HG02588 (cell line): ENCODE measurements around the gene TCF3.

Source experiments
- ATAC-seq: cut with Tn5 transposase; IDR thresholded peaks from one replicate; pipeline ENCODE4 v1.9.1; 2021; ENCODE audit warnings: mild to moderate bottlenecking, moderate library complexity; ENCODE audit not compliant: unreplicated experiment

TCF3 gene

DNA sequence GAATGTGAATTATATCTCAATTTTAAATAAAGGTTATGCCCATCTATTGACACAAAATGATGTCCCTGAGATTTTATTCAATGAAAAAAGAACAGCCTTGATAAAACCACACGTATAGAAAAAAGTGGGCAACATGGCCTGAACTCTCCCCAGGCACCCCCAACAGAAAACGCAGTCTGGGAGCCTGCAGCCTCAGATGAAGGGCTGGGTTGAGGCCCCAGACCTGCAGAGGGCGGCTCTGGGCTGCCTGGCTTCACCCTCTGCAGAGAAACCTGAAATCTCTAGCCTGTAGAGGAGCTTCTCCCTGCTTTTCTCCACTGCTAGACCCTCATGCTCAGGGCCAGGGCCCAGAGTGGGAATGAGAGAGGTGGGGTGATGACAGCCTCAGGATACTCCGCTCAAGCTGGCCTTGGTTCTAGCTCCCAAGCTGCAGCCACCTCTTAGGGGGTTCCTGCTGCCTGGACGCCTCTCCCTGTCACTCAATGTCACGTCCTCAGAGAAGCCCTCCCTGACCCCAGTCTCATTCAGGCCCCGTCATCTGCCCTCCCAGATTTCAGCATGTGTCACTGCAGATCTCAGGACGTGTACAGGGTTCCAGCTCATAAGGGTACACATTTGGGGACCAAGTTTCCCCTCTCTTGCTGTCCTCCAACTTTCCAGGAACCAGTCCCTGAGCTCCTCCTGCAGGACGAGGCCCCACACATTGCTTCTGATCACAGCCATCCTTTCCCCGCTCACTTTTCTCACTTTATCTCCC lies 61.6 kb downstream of the TCF3 start:
- ATAC-seq = no peak

DNA sequence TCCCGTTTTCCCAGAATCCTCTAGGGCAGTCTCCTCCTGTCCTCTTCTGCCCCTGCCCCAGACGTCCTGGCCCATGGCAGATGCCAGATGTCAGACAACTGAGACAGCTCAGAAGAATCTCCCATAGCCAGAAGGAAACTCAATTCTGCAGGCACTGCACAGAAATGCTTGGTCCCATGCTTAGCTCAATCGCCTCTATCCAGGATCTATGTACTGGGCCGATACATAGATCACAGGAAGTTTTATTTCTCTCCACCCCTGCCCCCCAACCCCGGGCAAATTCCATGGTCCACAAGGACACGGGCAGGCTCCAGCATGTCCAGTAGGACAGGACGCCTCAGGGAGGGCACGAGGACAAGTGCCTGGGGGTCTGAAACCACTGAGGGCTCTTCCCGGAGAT lies 64.5 kb downstream of the TCF3 start:
- no peak for ATAC-seq

DNA sequence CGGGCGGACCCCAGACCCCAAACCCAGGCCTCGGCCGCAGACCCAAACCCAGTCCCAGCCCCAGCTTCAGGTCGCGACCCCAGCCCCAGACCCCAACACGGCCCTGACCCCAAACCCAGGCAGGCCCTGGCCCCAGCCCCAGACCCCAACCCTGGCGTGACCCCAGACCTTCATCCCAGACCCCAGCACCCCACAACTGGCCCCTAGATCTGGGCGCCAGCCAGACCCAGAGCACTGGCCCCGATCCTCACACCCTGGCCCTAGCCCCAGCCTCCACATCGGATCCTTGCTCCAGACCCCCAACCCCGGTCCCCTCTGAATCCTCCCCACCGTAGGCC lies 67.2 kb downstream of the TCF3 start:
- ATAC-seq = no peak

DNA sequence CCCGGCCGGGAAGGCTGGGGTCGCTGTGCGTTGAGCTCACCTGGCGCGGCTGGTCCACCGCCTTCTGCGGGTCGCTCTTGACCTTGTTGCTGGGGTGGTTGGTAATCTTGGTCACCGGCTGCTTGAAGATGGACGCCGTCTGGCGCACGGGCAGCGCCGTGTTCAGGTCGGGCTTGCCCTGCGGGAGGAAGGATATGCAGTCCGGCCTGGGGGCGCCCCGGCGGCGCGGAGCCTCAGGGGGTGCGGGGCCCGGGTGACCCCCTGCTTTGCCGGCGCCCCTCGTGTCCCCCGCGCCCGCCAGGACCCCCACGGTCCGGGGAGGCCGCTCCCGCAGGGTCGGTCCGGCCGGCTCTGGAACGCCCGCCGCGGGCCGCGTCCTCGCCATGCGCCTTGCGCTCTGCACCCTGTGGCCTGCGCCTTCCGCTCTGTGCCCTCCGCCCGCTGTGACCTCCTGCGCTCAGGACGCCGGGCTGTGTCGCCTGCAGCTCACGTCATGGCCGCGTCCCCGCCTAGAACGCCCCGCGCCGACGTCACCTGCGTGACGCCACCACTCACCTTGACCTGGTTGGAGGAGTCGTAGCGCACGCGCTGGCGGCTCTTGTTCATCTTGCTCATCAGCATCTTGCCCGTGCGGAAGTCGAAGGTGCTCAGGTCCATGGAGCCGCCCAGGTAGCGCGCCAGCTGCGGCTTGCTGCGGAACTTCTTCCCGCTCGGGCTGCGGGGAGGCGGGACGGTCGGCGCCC lies 67.7 kb downstream of the TCF3 start:
- ATAC-seq = no peak

DNA sequence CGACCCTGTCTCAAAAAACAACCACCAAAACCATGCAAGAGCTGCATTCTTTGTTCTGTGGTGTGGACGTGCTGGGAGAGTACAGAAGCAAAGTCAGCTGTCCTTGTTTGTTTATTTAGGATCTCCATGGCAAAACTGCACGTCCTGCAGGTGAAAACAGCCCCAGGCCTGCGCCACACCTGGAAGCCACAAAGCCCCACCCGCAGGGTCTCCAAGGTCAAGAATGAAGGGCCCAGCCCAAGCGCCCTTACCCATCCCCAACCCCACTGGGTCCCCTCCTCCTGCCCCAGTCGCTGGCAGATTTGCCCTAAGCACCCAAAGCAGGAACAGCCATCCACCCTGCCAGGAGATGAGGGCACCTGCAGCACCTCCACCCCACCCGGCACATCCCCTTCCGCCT lies 70.2 kb downstream of the TCF3 start:
- ATAC-seq = no peak

DNA sequence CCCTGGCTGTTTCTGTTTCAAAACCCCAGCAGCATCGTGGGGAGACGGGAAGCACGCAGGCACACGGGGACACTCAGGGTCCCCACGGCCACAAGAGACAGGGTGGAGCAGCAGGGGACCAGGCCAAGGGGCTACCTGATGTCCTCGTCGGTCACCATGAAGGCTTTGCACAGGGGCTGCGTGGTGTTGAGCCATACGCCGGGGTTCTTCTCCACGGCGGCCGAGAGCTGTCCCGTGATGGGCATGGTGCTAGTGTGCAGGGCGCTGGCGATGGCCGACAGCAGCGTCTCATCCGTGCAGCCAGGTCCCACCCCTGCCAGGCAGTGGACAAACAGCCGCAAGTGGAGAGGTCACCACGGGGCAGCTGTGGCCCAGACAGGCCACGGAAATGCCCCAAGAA lies 71.5 kb downstream of the TCF3 start:
- no peak for ATAC-seq

DNA sequence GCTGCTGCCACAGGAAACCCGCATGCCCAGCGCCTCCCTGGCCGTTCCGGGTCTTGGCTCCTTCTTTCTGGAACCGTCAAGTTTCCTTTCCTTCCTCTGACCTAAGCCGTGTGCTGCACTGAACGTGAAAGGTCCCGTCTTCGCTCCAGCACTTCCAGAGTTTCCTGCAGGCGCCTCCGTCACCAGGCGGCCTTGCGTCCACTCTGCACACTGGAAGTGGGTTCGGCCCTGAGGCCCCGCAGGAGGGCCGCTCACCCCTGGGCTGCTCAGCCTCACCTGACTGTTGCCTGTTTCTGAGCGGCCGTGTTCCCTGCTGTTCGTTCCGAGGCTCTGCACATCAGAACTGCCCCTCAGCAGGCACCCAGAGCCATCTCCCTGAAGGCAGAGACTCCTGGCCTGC lies 72.0 kb downstream of the TCF3 start:
- no peak for ATAC-seq

DNA sequence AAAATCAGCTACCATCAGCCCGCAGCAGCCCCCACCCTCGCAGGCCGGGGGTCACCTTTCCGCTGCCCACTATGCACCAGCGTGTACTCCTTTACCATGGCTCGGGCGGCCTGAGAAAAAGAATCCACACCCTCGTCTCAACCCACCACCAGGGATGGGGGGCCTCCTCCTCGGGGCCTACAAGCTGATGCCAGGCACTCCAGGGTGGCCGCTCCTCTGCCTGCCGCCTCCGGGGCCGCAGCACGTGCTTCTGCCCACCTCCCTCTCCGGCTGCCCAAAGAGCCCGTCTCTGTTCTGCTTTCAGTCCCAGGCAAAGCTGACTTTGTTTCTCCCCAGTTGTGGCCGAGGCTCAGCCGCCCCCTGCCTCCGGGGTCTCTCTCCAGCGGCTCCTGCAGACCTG lies 73.2 kb downstream of the TCF3 start:
- ATAC-seq = no peak

DNA sequence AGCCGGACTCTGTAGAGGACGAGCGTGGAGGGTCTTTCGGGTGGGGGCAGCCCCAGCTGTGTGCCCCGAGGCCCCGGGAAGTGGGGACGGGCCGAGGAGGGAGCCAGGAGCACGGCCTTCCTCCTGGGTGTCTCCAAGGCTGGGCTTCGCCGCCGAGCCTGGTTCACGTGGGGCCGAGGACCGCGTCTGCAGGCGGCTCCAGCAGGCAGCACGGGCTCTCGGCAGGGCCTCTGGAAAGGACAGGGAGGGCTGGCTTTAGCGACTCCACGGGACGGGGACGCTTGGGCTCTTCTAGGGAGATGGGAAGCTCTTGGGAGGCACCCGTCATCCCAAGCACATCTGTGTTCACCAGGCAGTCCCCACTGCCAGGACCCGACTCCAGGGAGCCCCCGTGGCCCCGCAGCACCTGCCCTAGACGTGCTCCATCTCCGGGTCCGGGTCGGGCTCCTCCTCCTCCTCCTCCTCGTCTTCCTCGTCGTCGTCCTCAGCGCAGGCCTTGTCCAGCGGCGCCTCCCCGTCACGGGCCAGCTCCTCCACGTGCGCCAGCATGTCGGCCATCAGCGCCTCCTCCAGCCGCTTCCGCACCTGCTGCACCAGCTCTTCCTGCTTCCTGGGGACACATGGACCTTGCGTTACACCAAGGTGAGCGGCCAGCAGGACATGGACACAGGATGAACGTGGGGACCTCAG lies 74.3 kb downstream of the TCF3 start:
- no peak for ATAC-seq

DNA sequence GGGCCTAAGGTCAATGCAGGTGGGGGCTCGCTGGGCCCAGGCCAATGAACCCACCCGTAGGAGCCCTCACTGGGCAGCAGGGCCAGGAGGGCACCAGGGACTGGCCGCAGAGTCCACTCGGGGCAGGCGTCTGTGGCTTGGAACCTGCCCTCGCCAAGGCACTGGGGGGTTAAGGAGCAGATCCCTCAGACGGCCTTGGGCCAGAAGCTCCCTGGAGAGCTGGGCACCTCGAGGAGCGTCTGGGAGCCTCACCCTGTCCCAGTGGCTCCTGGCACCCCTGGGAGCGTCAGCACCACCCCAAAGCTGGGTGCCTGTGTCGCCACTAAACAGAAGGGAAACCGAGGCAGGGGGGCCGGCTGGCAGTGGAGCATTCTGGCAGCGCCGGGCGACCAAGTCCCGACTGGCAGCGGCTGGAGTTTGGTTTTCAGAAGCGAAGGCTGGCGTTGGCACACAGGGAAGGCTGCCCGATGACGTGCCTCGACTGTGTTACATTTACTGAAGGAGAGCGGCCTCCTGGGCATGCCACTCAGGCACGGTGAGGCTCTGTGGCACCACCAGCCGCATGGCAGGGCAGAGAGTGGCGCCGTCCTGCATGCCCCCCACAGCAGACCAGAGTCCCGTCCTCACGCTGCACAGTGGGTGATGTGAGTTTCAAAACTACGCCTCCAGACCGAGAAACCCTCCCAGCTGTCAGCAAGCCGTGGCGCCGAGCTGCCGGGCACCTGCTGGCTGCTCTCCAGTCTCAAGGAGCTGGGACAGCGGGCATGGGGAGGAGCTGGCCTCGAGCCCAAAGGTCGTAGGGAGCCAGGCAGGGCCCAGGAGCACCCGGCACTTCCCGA lies 75.1 kb downstream of the TCF3 start:
- no peak for ATAC-seq

DNA sequence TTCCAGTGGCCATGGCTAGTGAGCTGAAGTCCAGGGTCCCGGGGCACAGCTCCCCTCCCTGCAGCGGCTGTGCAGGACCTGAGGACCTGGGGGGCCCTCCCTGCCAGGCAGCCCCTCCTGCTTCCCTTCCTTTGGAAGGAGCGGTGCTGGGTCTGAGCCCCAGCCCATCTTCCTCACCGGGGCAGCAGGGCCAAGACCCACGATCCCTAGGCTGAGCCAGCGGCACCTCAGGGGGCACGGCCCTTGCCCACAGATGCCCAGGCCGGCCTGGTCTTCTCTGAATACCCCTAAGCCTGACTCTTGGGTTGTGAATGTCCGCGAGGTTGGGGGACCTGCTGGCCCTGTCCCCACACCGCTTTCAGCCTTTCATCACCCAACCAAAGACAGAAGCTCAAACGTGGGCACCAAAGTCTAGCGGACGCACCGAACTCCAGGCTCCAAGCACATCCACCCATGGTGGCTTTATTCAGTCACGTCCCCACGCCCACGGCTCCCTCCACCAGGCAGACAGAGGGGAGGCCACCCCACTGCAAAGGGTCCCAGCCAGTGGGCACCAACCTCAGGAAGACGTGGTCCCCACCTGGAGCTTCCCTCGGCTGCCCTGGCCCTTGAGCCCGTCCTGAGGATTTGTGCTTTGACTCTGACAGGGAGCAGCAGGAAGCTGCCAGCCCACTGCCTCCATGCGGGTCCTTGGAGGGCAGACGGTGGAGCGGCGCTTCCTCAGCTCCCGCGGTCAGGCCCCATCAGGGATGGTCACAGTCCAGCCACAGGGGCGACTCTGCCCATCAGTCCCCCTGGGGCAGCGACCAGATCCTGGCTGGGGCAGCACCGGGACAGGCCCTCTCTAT lies 75.9 kb downstream of the TCF3 start:
- ATAC-seq = no peak

DNA sequence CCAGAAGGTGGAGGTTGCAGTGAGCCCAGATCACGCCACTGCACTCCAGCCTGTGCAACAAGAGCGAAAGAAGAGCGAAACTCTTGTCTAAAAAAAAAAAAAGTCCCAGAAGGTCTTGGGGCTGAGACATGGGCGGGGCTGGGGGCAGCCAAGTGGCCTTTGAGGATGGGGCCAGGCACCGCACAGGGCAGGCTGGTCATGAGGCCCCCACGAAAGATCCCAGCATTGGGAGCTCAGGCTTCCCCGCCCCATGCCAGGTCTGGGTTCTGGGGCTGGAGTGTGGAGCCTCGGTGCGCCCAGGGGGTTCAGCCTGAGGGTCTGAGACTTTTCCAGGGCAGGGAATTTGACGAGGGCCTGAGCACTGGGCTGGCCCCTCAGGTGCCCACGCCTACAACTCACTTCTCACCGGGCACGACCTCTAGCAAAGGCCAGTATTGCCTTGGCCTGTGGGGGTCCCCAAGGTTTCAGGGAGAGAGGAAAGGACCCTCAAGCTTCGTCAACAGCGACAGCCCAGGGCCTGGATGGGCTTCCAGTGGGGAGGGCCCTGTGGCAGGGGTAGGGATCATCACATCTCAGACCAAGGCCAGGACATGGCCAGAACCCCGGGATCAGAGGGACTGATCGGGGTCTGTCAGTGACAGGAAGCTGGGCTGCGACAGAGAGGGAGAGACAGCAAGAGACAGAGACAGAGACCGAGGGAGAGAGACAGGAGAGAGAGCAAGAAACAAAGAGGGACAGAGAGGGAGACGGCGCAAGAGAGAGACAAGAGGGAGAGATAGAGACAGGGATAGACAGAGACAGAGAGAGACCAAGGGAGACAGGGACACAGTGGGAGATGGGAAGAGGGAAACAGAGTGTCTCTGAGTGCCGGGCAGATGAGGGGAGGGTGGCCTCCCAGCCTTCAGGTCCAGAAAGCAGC lies 76.8 kb downstream of the TCF3 start:
- ATAC-seq = no peak

DNA sequence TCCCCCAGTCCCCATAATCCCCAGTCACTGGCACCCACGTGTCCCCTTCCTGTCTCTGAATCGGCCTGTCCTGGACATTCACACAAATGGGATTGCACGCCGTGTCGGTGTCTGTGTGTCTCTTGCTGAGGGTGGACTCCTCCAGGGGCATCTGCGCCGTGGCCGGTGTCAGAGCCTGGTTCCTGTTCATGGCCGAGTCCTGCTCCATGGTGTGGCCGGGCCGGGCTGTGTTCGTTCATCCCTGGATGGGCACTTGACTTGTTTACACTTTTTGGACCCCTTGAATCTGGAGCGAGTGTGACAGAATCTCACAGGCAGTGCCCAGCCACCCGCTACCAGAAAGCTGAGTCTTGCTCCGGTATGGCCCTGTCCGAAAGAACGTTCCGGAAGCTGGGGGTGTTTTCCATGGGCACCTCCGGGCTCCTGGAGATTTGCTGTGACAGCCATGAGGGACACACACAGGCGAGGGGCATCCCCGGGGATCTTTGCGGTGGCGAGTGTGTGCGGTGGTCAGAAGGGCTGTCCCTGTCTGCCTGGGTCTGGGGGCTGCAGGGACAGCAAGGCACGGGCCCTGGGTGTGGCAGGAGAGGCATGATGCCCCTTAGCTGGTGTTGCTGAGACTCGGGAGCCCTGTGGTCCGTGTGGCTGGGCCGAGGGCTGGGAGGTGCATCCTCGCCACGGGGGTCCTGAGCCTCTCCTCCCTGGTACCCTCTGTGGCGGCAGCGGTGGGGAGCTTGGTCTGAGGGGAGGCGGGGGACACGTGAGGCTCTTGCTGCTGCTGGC lies 77.9 kb downstream of the TCF3 start:
- ATAC-seq = no peak

DNA sequence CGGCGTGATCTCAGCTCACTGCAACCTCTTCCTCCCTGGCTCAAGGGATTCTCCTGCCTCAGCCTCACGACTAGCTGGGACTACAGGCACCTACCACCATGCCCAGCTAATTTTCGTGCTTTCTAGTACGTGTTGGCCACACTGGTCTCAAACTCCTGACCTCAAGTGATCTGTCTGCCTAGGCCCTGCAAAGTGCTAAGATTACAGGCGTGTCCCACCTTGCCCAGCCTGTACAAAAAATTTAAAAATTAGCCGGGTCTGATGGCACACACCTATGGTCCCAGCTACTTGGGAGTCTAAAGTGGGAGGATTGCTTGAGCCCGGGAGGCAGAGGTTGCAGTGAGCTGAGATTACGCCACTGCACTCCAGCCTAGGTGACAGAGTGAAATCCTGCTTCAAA lies 79.6 kb downstream of the TCF3 start:
- ATAC-seq = no peak

DNA sequence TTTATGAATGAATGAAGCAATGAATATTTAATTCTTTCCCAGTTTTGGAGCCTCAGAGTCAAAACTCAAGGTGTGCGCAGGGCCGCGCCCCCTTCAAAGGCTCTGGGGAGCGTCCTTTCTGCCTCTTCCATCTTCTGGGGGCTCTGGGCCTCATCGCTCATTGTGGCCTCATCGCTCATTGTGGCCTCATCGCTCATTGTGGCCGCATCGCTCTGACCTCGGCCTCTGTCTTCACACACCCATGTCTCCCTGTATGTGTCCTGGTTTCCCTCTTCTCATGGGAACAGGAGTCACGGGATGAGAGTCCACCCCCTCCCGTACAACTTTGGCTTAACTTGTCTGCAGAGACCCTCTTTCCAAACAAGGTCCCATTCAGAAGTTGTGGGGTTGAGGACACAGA lies 81.1 kb downstream of the TCF3 start:
- no peak for ATAC-seq

DNA sequence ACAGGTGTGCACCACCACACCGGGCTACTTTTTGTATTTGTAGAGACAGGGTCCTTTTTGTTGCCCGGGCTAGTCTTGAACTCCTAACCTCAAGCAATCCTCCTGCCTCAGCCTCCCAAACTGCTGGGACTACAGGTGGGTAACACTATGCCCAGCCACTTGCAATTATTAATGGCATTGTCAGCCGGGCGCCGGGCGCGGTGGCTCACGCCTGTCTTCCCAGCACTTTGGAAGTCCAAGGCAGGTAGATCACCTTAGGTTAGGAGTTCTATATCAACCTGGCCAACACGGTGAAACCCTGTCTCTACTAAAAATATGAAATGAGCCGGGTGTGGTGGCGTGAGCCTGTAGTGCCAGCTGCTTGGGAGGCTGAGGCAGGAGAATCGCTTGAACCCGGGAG lies 81.6 kb downstream of the TCF3 start:
- ATAC-seq = no peak

DNA sequence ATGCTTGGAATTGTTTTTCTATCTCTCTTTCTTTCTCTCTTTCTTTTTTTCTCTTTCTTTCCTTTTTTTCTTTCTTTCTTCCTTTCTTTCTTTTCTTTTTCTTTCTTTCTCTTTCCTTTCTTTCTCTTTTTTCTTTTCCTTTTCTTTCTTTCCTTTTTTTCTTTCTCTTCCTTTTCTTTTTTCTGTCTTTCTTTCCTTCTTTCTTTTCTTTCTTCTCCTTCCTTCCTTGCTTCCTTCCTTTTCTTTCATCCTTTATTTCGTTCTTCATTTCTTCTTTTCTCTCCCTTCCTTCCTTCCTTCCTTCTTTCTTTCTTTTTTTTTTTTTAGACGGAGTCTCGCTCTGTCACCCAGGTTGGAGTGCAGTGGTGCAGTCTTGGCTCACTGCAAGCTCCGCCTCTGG lies 82.4 kb downstream of the TCF3 start:
- ATAC-seq = no peak

DNA sequence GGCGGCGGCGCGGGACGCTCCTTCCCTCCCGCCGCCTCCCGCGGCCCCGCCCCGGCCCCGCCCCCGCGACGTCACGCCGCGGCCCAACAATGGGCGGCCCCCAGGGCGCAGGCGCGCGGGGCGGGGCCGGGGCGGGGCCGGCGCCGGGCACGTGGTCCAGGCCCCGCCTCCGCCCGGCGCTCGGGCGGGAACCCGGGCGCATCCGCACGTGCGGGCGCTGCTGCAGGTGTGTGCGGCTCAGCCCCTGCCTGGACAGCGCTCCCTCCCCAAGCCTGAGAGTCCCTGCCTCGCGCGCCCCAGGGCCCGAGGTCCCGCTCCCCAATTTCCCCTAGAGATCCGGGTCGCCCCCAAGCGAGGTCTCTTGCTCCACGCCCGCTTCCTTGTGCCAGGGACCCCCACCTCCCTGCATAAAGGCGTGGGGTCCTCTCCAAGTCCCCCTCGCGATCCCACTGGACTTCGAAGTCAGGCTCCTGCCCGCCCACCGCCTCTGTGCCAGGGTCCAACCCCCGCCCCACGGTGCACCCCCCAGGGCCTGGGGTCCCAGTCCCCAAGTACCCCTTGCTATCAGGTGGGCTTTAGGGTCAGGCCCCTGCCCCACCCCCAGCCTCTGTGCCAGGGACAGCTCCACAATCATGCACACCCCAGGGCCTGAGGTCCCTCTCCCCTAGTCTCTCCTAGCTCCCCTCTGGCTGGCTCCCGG lies 83.9 kb downstream of the TCF3 start, which contains the start of gene MEX3D:
MEX3D (minus strand) TSS at position 6 of the 700 bp plus-strand sequence. CDS start 267 bp downstream, outside the sequence.
- ATAC-seq = peak; percentile 71
